Panc1 (cell line): ENCODE measurements around the gene LKAAEAR1.
"Not testable (repeated sequence)": the region's sequence is repeated elsewhere in the genome, so short reads cannot be mapped to it uniquely, and the experiment has no call there.

ENCODE experiments used
- CTCF ChIP-seq: fragments of 450-650 bp; IDR thresholded peaks from 2 replicates; pipeline ENCODE4 v1.5.1; 2017; ENCODE audit warnings: mild to moderate bottlenecking
- POLR2AphosphoS5 ChIP-seq: IDR thresholded peaks from 2 replicates; pipeline ENCODE4 v1.6.1; 2012; ENCODE audit warnings: mild to moderate bottlenecking, low read depth, low read length, moderate library complexity
- REST ChIP-seq, 2 experiments: IDR thresholded peaks; 2 replicates each; pipeline ENCODE4 v1.6.1; 2011 to 2012; ENCODE audit warnings: low read depth in 2 of 2, control low read depth in 1 of 2, low read length in 1 of 2, mild to moderate bottlenecking in 1 of 2, moderate library complexity in 1 of 2; ENCODE audit not compliant: insufficient read depth in 1 of 2
- SIN3A ChIP-seq: IDR thresholded peaks from 2 replicates; pipeline ENCODE4 v1.6.1; 2012; ENCODE audit warnings: low read depth, mild to moderate bottlenecking, low read length, moderate library complexity, borderline replicate concordance; ENCODE audit not compliant: insufficient read depth
- TCF7L2 ChIP-seq: IDR thresholded peaks from 2 replicates; pipeline ENCODE4 v1.6.1; 2011; ENCODE audit warnings: mild to moderate bottlenecking, low read depth, low read length, inconsistent platforms

GRCh38 chr20:64123517-64123916 is 39.3 kb upstream of the LKAAEAR1 start:
- TF ChIP-seq CTCF; SIN3A; POLR2AphosphoS5; REST (IDR thresholded peaks at IDR 0.05; ENCODE audit: insufficient read depth in 1 of 2, low read depth in 2 of 2, low read length in 1 of 2); TCF7L2: not testable (repeated sequence)
